Right lobe of liver (tissue), 6 donors: ENCODE data around the gene VPREB3. TPM values are rescaled to one million over a fixed set of nuclear protein-coding genes. Genes with fewer than 3 reads are reported as not detected.
"Not testable (repeated sequence)": the region's sequence is repeated elsewhere in the genome, so short reads cannot be mapped to it uniquely, and the experiment has no call there.

ENCODE experiments used
- ATAC-seq, 4 donors: fragments of 200-7000 bp; cut with Tn5 transposase; one replicate each; pipeline ENCODE4 v1.9.1; 2020; ENCODE audit warnings: mild to moderate bottlenecking in 4 of 4, moderate library complexity in 4 of 4
- DNase-seq, 3 donors: peaks; one replicate each; pipeline ENCODE4 v3.0.0-alpha.2; 2020
- H3K27ac ChIP-seq, 3 donors: fragments of 200-600 bp; one replicate each; pipeline ENCODE4 v1.8.0; 2022
- H3K27me3 ChIP-seq, 2 donors: fragments of 200-600 bp; one replicate each; pipeline ENCODE4 v1.8.0; 2022
- H3K36me3 ChIP-seq, 4 donors: fragments of 200-600 bp; sonication (generic) in 1 of 4; one replicate each; pipeline versions ENCODE4 v1.5.1 to v1.8.0; 2017 to 2022; ENCODE audit warnings: control low read depth in 1 of 4
- H3K4me1 ChIP-seq, 4 donors: fragments of 200-600 bp; sonication (generic) in 1 of 4; one replicate each; pipeline versions ENCODE4 v1.5.1 to v1.8.0; 2017 to 2022; ENCODE audit warnings: control low read depth in 1 of 4
- H3K4me3 ChIP-seq, 3 donors: fragments of 200-600 bp; one replicate each; pipeline ENCODE4 v1.8.0; 2022
- H3K9me3 ChIP-seq, 4 donors: fragments of 200-600 bp; sonication (generic) in 1 of 4; one replicate each; pipeline versions ENCODE4 v1.5.1 to v1.8.0; 2017 to 2022; ENCODE audit warnings: control low read depth in 1 of 4
- POLR2A ChIP-seq: fragments of 450-650 bp; IDR thresholded peaks from one replicate; pipeline ENCODE4 v1.6.1; 2017; ENCODE audit warnings: antibody characterized with exemption, mild to moderate bottlenecking
- WGBS: methylation state at CpG from one replicate; pipeline ENCODE4 v1.1.6; 2018; ENCODE audit warnings: low coverage, low lambda C conversion rate; ENCODE audit not compliant: insufficient coverage; ENCODE audit errors: missing lambda C conversion rate; 5-methylcytosine and 5-hydroxymethylcytosine counted together
- intact Hi-C, 2 donors: fragments of 100-400 bp; cut with DNase I; formaldehyde crosslinking; loops; one replicate each; pipeline versions ENCODE4 v1.11.2 to v1.14.1; 2022
- total RNA-seq, 6 experiments: library from RNA; depleted of rRNA in 2 of 6; stranded (reverse); fragments of >200 nt in 2 of 6; fragmentation: NEBNext Ultra II Directional in 3 of 6; extraction: Animal tissue kit (Norgen Biotek cat#: 25700) in 3 of 6; gene quantifications; one replicate each; pipeline versions ENCODE4 v1.1.0 to v1.2.4, GENCODE V29; 2016 to 2023
- TF ChIP-seq, protein P1 (sequence below), 4 donors: fragments of 200-600 bp in 3 of 4; fragments of 450-650 bp in 1 of 4; IDR thresholded peaks; one replicate each; pipeline versions ENCODE4 v1.5.1 to v1.8.0; 2016 to 2022; ENCODE audit warnings: antibody characterized with exemption in 4 of 4, mild to moderate bottlenecking in 2 of 4
- donor health status: DM: no; HTN: yes; CAD: no.
- donor health status: DM: no; HTN: no; CAD: no.
- donor health status: DM: no; HTN: no; CAD: no.
- donor health status: DM: no; HTN: yes; CAD: no.
- donor health status: DM: no; HTN: yes; CAD: no.

VPREB3 gene
- total RNA-seq, 6 experiments from 2014 or later: 0.59 to 3.9 (median 0.70) TPM; not detected in 1

- ATAC-seq (no peak), DNase-seq (no peak)
- H3K4me1 ChIP-seq: no peaks in the 10 kb centered on the region
- no peak overlapping the region for H3K4me3 ChIP-seq
- no CpG with 5 or more reads among the region's 2 CpGs for WGBS
- H3K9me3 ChIP-seq: no peaks in the 10 kb centered on the region
- TF ChIP-seq, protein P1, sequence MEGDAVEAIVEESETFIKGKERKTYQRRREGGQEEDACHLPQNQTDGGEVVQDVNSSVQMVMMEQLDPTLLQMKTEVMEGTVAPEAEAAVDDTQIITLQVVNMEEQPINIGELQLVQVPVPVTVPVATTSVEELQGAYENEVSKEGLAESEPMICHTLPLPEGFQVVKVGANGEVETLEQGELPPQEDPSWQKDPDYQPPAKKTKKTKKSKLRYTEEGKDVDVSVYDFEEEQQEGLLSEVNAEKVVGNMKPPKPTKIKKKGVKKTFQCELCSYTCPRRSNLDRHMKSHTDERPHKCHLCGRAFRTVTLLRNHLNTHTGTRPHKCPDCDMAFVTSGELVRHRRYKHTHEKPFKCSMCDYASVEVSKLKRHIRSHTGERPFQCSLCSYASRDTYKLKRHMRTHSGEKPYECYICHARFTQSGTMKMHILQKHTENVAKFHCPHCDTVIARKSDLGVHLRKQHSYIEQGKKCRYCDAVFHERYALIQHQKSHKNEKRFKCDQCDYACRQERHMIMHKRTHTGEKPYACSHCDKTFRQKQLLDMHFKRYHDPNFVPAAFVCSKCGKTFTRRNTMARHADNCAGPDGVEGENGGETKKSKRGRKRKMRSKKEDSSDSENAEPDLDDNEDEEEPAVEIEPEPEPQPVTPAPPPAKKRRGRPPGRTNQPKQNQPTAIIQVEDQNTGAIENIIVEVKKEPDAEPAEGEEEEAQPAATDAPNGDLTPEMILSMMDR (IDR thresholded peaks at IDR 0.05): no peak
- no peak for TF ChIP-seq POLR2A
- H3K36me3 ChIP-seq: peaks cover 0 to 7% (median 0%) of the 10 kb centered on the region in 4 donors
- no peak overlapping the region for H3K27ac ChIP-seq
- intact Hi-C loops: no loop called here
- H3K27me3 ChIP-seq: no peaks in the 10 kb centered on the region
These were observed 10.9 kb downstream of the VPREB3 start for GRCh38 chr22:23743303-23743705.

DNA sequence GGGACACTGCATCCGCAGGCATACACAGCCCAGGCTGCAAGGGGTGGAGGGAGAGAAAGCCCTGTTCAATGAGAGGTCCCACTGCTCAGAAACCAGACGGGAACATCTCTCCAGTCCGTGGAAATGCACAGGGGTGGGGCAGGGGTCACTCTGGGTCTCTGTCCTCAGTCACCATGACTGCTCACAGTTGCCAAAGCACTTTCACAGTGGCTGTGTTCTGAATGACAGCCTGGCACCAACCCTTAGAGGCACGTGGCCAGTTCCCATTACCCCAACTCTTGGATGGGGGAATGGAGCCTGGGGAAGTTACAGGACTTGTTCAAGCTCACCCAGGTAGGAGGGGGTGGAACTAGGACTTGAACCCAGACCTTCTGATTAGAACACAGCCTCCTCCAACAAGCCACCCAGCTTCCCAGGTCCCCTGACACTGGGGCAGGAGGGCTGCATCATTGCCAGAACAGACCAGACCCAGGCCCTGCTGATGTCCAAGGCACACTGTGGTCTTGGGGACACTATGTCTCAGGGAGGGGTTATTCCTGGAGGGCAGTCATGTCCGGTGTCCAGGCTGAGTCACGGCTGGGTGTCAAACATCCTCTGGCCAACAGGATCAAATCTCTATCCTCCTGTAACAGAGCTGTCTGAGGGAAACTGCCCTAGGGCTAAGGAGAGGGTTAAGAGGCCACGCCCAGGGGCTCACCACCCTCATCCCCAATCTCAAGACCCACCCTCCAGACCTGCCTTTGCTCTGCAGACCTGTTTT lies 11.5 kb downstream of the VPREB3 start:
- peak in 1 of 4 donors; percentile 27 for ATAC-seq
- no peak for TF ChIP-seq POLR2A
- TF ChIP-seq, protein P1 (IDR thresholded peaks at IDR 0.05): no peak
- no peak overlapping the region for H3K27ac ChIP-seq
- no peaks in the 10 kb centered on the region for H3K27me3 ChIP-seq
- no peak overlapping the region for H3K4me3 ChIP-seq
- H3K9me3 ChIP-seq: no peaks in the 10 kb centered on the region
- WGBS: no CpG with 5 or more reads among the region's 7 CpGs
- DNase-seq: no peak
- peaks cover 0 to 7% (median 0%) of the 10 kb centered on the region in 4 donors for H3K36me3 ChIP-seq
- intact Hi-C loops: no loop called here
- H3K4me1 ChIP-seq: no peaks in the 10 kb centered on the region

DNA sequence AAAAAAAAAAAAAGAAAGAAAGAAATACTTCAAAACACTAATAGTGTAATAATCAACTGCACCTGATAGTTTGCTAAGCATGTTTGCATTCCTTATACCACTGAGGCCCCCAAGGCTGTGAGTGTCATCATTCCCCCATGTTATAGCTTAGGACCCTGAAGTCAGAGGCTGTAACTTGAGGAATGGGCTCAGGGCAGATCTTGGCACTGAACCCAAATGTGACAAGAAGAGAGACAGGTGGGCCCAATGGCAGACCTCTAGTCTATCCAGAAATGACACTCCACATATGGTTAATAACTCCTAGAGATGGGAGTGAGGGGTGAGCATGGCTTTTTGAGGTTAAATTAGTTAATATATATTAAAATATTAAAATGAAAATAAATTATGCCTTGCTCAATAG lies 16.5 kb downstream of the VPREB3 start:
- intact Hi-C loops: no loop called here
- H3K36me3 ChIP-seq: no peaks in the 10 kb centered on the region
- TF ChIP-seq, protein P1 (IDR thresholded peaks at IDR 0.05): no peak
- no peak for TF ChIP-seq POLR2A

DNA sequence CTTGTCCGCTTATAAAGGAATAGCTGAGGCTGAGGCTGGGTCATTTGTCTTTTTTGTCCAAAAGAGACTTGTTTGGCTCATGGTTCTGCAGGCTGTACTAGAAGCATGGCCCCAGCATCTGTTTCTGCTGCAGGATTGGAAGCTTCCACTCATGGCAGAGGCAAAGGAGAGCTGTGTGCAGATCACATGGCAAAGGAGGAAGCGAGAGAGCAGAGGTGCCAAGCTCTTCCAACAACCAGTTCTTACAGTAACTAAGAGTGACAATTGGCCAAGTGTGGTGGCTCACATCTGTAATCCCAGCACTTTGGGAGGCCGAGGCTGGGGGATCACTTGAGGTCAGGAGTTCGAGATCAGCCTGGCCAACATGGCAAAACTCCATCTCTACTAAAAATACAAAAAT lies 26.1 kb downstream of the VPREB3 start:
- H3K27ac ChIP-seq, DNase-seq, H3K9me3 ChIP-seq, intact Hi-C loops, H3K4me1 ChIP-seq, H3K36me3 ChIP-seq, H3K4me3 ChIP-seq, H3K27me3 ChIP-seq: not testable (repeated sequence)
- ATAC-seq: peak in 1 of 4 donors; percentile 42
- WGBS: 100% methylated on average over 1 of the region's 4 CpGs

More for the DNA sequence above, 16.5 kb downstream of the VPREB3 start:
- Histone ChIP-seq H3K27me3 (no peaks in the 10 kb centered on the region), H3K27ac (no peak overlapping the region), H3K4me1 (no peaks in the 10 kb centered on the region), H3K9me3 (no peaks in the 10 kb centered on the region), H3K4me3 (no peak overlapping the region)
- ATAC-seq (no peak), DNase-seq (no peak)

DNA sequence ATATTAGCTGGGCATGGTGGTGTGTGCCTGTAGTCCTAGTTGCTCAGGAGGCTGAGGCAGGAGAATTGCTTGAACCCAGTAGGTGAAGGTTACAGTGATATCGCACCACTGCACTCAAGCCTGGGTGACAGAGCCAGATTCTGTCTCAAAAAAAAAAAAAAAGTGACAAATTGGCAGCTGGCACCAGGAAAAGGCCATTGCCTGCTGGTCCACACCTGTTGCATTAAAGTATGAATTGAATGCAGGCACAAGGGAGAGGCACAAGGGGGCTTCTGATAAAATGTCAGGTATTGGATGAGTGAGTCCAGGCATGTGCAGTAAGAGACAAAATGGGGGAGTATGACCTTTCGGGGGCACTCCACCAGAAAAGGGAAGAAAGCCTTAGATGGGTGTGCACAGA lies 31.5 kb downstream of the VPREB3 start:
- no peaks in the 10 kb centered on the region for H3K4me1 ChIP-seq
- TF ChIP-seq, protein P1 (IDR thresholded peaks at IDR 0.05): no peak
- TF ChIP-seq POLR2A: no peak

More for the DNA sequence above, 31.5 kb downstream of the VPREB3 start:
- H3K27me3 ChIP-seq: no peaks in the 10 kb centered on the region
- no peak overlapping the region for H3K27ac ChIP-seq
- H3K9me3 ChIP-seq: no peaks in the 10 kb centered on the region
- DNase-seq: no peak
- no peaks in the 10 kb centered on the region for H3K36me3 ChIP-seq
- intact Hi-C loops: no loop called here
- WGBS: 72% methylated on average over 2 of the region's 2 CpGs
- ATAC-seq: no peak
- H3K4me3 ChIP-seq: no peak overlapping the region
